HG03095 (cell line): Measurements from ENCODE around the gene ACTN4.

ENCODE experiments used
- ATAC-seq: cut with Tn5 transposase; IDR thresholded peaks from one replicate; pipeline ENCODE4 v1.9.1; 2021; ENCODE audit warnings: moderate library complexity; ENCODE audit not compliant: unreplicated experiment

ACTN4 gene

DNA sequence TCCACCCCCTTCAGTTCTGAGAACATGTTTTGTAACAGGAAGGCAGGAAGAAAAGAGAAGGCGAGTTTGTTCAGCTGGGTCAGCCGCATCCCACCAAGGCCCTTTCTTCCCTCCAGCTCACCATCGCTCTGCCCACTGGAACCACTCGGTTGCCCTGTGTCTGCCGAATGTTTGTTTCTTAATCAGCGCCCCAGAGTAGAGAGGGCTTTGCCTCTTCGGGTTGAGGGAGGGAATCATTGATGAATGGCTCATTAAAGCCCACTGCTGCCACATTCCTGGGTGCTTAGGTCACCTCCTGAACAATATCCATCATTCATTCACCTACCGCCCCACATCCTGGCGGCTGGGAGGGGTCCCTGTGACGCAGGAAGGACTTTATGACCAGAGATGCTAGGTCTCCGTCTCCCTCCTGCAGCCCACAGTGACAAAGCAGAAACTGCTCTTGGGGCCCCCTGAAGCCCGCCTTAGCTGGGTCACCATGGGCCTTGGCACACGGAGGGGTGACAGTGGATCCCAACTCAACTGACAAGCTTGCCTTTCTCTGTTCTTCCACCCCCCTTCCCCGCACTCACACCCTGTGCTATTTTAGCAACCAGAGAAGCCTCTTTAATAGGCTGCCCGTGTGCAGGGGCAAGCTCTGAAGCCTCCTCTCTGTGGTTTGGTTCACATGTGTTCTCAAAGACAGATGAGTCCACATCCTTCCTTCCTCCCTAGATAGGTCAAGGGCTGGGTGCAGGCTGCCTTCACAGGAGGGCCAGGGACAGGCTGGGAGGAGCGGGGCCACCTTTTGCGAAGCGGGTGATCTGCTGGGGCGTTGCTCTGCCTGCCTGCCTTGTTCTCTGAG is 46.2 kb downstream of the ACTN4 start:
- ATAC-seq, result no peak

DNA sequence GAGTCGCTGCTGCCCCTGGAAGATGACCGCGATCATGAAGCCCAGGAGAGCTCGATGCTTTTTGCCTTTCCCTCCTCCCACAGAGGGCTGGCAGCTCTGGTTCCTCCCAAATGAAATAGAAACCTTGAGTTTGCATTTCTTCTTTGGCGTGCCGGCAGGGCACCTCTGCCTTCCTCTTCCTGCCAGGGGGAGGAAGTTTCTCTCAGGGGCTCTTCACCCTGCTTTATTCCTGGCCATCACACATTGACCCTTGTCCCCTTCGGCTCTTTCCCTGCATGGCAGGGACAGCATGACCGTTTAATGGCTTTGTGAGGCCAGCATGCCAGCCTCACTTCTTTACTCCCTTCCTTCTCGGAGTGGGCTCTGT is 47.9 kb downstream of the ACTN4 start:
- ATAC-seq, result no peak

GRCh38 chr19:38695832-38696728 is 48.6 kb downstream of the ACTN4 start:
- no peak for ATAC-seq

DNA sequence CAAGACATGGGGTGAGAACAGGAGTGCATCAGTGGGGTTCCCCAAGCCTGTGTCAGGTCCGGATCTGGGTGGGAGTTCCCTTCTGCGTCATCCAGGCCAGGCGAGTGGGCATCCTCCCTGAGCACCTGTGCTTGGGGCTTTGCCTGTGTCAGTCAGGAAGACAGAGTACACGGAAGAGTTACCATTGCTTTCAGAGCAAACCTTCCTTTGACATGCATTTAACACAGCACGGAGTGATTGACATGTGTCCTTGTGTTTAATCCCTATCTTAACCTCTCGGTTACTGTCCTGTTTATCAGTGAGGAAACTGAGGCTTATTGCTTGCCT is 49.2 kb downstream of the ACTN4 start:
- ATAC-seq, result no peak

DNA sequence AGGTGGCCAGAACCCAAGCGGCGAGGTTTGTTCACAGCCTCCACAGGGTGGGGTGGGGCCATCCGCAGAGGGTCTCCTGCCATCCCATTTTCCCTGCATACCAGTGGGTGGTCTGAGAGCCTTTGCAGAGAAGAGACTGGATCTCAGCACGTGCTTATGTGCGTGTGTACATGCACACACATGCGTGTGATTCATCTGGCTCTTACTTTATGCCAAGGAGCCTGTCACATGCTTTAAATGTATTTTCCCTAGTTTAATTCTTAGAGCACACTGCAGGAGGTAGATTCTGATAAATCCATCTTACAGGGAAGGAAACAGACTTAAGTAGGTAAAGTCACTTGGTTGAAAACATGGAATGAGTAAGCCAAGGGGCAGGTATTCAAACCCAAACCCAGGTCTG is 49.7 kb downstream of the ACTN4 start:
- ATAC-seq, result no peak

DNA sequence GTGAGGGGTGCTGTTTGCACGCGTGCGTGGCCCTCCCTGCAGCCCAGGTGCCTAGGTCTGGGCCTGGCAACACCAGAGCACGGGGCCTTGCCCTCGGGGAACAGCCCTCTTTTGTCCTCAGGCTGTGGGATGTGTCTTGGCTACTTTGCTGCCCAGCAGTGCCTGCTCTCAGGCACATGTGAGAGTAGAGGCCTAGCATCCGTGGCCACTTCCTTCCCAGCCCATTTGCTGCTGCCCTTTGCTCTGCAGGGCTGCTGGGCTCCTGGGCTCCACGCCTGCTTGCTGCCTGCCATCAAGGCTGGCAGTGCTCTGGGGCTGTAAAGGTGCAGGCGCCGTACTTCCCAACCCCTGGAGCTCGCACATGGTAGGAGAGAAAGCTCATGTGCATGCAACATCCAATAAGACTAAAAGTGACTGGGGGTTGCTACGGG is 50.2 kb downstream of the ACTN4 start:
- no peak for ATAC-seq

DNA sequence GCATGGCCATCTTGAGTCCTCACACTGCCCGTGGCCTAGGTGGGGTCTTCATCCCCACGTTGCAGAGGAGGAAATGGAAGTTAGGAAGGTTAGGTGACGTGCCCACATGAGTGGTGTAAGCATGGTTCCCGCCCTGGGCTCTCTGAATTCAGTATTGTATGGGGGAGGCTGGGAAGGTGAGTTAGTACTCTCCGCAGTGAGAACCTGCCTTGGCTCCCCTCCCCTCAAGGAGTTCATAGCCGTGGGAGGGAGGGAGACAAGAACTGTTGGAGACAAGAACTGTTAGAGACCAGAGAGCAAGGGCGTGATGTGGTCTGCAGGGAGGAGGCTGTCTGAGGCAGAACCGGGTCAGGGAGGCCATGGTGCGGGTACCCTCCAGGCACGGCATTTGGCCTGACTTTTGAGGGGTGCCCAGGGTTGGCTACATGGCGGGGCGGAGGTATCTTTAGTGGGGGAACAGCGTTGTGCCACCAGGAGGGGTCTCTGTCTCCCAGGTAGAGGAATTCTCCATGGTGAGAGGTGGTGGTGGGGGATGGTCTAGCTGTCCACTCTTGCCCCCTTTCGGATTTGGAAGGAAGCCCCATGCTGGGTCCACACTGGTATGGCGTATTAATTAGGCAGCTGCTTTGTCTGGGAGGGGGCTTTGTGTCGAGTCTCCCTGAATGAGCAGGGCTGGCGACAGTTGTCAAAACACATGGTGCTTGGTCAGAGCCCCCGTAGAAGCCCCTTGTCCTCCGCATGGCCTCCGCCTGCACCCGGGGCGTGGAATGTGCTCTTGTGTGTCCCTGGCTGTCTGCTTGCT is 51.0 kb downstream of the ACTN4 start:
- no peak for ATAC-seq

GRCh38 chr19:38699027-38699346 is 51.5 kb downstream of the ACTN4 start:
- no peak for ATAC-seq

DNA sequence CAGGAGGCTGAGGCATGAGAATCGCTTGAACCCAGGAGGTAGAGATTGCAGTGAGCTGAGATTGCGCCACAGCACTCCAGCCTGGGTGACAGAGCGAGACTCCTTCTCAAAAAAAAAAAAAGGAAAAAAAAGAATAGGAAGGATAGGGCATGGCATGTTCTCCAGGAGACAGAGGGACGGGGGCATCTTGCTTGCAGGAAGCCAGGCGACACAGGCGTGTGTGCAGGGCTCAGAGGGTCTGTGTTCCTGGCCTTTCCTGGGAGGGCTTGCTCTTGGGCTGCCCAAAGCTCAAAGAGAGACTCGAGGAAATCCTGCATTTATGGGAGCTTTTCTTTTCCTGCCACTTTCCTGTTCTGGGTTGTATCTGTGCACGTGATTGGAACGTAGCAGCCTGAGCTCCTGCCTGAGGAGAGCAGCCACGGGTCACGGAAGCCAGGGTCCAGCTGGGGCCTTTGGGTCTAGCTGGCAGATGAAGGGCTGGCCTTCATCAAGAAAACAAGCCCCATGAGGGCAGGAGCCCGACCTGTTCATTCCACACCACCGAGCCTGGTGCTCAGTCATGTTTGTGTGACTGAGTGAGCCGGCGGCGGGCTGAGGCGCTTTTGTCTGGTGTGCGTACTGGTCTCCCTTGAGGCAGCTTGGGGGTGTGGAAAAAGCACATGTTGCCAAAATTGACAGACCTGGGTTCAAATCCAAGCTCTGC is 52.3 kb downstream of the ACTN4 start:
- ATAC-seq, result no peak

- ATAC-seq, result no peak
These were observed 53.0 kb downstream of the ACTN4 start for GRCh38 chr19:38700350-38700901.

GRCh38 chr19:38700902-38701454 is 53.5 kb downstream of the ACTN4 start:
- no peak for ATAC-seq

DNA sequence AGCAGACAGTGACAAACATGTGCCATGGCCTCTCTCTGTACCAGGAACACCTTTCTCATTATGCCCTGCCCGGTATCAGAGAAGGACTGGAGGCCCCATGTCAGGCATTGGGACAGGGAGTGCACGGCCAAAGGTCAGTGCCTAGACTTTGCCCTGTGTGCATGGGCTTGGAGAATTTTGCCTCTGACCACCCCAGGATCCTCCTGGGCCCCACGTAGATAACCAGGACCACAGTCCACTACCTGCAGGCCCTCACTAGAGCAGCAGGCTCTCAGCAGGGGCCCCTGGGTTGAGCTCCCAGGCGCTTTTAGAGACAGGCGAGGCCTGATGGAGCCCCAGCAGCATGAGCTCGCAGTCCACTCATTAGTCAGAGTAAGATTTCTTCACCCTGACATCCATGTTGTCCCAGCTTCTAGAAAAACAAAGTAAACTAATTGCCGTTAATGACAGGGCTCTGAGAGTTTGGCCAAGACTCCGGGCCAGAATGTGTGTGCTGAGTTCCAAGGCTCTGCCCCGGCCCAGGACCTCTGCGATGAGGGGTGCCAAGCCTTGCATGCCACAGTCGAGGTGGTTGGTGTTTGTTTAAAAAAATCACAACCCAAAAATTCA is 54.1 kb downstream of the ACTN4 start:
- ATAC-seq, result no peak

- no peak for ATAC-seq
These were observed 54.8 kb downstream of the ACTN4 start for GRCh38 chr19:38702278-38702677.

DNA sequence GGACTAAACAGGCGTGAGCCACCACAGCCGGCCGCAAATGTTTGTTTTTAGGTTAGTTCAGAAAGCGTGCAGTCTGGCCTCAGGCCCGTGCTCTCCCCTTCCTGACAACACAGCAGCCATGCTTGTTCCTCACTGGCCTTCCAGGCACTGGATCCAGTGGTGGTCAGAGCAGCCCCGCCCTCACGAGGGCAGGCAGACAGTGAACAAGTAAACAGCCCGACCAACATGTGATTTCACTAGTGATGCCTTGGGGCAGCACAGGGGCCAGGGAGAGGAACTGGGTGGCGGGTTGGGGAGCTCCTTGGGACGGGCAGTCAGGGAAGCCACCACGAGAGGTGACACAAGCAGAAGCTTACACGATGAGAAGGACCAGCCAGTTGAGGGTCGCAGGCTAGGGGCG is 56.1 kb downstream of the ACTN4 start:
- ATAC-seq, result no peak

GRCh38 chr19:38704488-38705026 is 57.1 kb downstream of the ACTN4 start:
- no peak for ATAC-seq

- no peak for ATAC-seq
These were observed 58.0 kb downstream of the ACTN4 start for GRCh38 chr19:38705197-38706019.

DNA sequence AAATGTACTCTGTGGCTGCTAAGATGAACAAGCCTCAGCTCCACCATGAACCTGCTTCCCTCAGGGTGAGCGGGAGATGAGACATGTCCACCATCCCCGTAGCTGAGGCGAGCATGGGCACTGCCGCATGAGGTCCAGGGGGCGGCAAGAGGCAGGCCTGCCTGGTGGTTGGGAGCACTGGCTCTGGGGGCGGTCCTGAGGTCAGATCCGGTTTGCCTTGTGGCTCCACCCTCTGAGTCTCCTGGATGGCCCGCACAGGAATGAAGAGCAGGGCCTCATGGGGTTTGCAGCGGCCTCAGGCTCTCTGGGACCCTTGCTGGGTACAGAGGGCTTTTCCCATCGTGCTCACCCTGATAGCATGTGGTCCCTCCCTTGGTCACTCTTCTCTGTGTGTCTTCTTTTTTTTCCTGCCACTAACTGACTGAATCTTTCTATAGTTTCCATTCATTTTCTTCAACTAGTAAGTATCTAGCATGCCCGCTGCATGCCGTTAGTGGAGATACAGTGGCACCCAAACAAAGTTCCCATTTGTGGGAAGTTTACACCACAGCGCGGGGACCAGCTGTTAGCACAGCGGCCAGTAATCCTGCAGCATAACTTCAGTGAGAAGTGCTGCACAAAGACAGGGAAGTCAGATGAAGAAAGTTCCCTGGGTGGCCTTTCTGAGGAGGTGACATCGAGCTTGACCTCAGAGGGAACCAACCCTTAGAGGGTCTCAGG is 59.5 kb downstream of the ACTN4 start:
- no peak for ATAC-seq

DNA sequence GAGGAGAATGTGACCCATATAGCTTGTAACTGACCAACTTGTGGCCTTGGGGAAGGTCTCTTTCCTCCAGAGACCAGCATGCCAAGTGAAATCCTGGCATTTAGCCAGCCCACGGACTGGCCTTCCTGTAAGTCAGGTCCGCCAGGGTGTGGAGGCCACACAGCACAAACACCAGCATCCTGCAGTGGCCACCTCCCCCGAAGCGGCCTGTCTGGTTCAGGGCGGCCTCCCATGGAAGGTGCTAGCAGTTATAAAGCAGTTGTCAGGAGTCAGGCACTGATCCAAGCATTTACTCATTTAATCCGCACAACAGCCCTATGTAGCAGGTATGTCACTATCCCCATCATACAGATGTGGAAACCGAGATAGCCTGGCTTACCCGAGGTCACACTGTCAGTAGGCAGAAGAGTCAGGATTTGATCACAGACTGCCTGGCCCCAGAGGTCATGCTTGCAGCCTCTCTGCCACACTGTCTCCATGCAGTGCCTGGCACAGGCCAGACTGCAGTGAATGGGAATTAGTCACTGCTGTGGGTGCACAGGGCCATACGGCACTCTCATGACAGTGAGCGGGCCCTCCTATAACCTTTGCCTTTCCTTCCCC is 60.2 kb downstream of the ACTN4 start:
- ATAC-seq, result no peak
